Measurements from ENCODE around the gene DHX57. TPM values are rescaled to one million over a fixed set of nuclear protein-coding genes. Genes with fewer than 3 reads are reported as not detected.
"Not testable (repeated sequence)": the region's sequence is repeated elsewhere in the genome, so short reads cannot be mapped to it uniquely, and the experiment has no call there.

Gene DHX57
- total and polyA plus RNA-seq, 8 donors = 14.7 to 42.8 (median 38.1) TPM

GRCh38 chr2:38797250-38797676 lies 78.5 kb downstream of the DHX57 start:
- peaks cover 0 to 26% of the 10 kb centered on the region in 2 donors for H3K36me3 ChIP-seq
- H3K4me1 ChIP-seq = peaks cover 0 to under 1% of the 10 kb centered on the region in 2 donors
- intact Hi-C loops (cut with DNase I) = no loop called here
- TF ChIP-seq, protein P1, sequence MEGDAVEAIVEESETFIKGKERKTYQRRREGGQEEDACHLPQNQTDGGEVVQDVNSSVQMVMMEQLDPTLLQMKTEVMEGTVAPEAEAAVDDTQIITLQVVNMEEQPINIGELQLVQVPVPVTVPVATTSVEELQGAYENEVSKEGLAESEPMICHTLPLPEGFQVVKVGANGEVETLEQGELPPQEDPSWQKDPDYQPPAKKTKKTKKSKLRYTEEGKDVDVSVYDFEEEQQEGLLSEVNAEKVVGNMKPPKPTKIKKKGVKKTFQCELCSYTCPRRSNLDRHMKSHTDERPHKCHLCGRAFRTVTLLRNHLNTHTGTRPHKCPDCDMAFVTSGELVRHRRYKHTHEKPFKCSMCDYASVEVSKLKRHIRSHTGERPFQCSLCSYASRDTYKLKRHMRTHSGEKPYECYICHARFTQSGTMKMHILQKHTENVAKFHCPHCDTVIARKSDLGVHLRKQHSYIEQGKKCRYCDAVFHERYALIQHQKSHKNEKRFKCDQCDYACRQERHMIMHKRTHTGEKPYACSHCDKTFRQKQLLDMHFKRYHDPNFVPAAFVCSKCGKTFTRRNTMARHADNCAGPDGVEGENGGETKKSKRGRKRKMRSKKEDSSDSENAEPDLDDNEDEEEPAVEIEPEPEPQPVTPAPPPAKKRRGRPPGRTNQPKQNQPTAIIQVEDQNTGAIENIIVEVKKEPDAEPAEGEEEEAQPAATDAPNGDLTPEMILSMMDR (IDR thresholded peaks at IDR 0.05) = no peak
- no peaks in the 10 kb centered on the region for H3K27me3 ChIP-seq
- no peak overlapping the region for H3K4me3 ChIP-seq
- no peak overlapping the region for H3K27ac ChIP-seq
- H3K9me3 ChIP-seq = no peaks in the 10 kb centered on the region
- DNase-seq = no peak
- ATAC-seq = no peak

DNA sequence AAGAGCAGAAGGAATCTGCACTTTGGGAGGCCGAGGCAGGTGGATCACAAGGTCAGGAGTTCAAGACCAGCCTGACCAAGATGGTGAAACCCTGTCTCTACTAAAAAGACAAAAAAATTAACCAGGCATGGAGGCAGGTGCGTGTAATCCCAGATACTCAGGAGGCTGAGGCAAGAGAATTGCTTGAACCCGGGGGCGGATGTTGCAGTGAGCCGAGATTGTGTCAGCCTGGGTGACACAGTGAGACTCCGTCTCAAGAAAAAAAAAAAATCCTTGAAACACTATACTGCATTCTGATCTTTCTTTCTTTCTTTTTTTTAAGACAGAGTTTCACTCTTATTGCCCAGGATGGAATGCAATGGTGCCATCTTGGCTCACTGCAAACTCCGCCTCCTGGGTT lies 80.7 kb downstream of the DHX57 start:
- ATAC-seq = not testable (repeated sequence)

DNA sequence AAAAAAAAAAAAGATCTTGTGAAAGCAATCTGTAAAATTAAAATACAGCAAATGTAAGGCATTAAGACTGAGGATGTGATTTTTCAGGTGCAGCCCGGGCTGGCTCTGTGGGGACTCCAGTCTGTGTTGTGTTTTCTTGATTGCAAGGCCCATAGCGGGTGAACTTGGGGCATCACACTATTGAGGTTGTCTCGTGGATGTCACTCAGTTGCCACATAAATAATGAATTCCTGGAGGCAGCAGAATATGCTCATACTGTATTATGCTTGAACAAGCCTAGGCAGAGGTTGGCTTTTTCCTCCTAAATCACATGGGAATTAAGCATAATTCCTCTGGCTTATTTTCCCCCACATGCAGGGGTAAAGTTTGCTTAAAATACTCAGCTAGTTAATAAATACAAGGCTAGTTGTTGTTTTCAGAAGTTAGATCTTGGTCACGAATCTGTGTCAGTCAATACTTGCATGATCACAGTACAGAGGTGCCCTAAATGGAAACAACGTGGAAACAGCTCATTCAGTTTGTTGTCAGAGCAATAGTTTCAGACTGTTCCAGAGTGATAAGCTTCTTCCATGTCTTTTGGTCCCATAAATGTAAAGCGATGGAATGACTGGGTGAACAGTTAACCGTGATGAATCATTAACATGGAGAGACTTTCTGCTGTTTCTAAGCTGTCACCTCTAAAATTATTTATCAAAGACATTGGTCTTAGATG lies 81.3 kb downstream of the DHX57 start:
- H3K9me3 ChIP-seq = no peaks in the 10 kb centered on the region
- H3K27ac ChIP-seq = no peak overlapping the region
- H3K4me1 ChIP-seq = peaks cover 0 to 5% of the 10 kb centered on the region in 2 donors
- DNase-seq (no peak), ATAC-seq (no peak)
- no peaks in the 10 kb centered on the region for H3K27me3 ChIP-seq
- H3K36me3 ChIP-seq = peaks cover 0 to 8% of the 10 kb centered on the region in 2 donors
- no peak overlapping the region for H3K4me3 ChIP-seq
- TF ChIP-seq, protein P1 (IDR thresholded peaks at IDR 0.05) = no peak
- intact Hi-C loops (cut with DNase I) = no loop called here

More for the DNA sequence above, 80.7 kb downstream of the DHX57 start:
- H3K4me1 ChIP-seq; H3K27ac ChIP-seq; intact Hi-C loops (cut with DNase I); H3K9me3 ChIP-seq; H3K36me3 ChIP-seq; H3K4me3 ChIP-seq; DNase-seq; H3K27me3 ChIP-seq: not testable (repeated sequence)

- Histone ChIP-seq H3K27me3 (no peaks in the 10 kb centered on the region), H3K27ac (no peak overlapping the region), H3K4me1 (peaks cover 0 to 5% of the 10 kb centered on the region in 2 donors), H3K36me3 (peaks cover 0 to 8% of the 10 kb centered on the region in 2 donors), H3K9me3 (no peaks in the 10 kb centered on the region), H3K4me3 (no peak overlapping the region)
- TF ChIP-seq, protein P1 (IDR thresholded peaks at IDR 0.05) = no peak
- intact Hi-C loops (cut with DNase I) = no loop called here
- no peak for ATAC-seq
- DNase-seq = no peak
Measured at GRCh38 chr2:38793511-38793910, 82.2 kb downstream of the DHX57 start.

DNA sequence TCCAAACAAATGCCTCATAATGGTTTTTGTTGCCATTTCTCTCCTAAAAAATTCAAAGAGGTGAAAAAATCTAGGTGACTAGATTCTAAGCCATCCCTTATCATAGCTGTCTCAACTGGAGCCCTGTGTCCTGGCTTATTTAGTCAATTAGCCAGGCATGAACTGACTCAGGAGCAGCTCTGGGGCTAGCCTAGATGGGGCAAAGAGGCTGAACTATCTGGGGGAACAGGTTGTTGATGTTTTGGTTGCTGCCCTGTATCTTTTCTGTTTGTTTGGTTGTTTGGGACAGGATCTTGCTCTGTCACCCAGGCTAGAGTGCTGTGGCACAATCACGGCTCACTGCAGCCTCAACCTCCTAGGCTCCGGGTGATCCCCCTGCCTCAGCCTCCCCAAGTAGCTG lies 83.0 kb downstream of the DHX57 start:
- intact Hi-C loops (cut with DNase I) = no loop called here
- Histone ChIP-seq H3K9me3 (no peaks in the 10 kb centered on the region), H3K27me3 (no peaks in the 10 kb centered on the region), H3K27ac (no peak overlapping the region), H3K4me1 (peaks cover 0 to 5% of the 10 kb centered on the region in 2 donors), H3K36me3 (peaks cover 0 to 1% of the 10 kb centered on the region in 2 donors), H3K4me3 (no peak overlapping the region)
- no peak for DNase-seq
- ATAC-seq = no peak
- TF ChIP-seq, protein P1 (IDR thresholded peaks at IDR 0.05) = no peak

GRCh38 chr2:38792321-38792720 lies 83.4 kb downstream of the DHX57 start:
- DNase-seq; H3K27ac ChIP-seq; H3K9me3 ChIP-seq; H3K4me1 ChIP-seq; H3K27me3 ChIP-seq; ATAC-seq; H3K4me3 ChIP-seq; H3K36me3 ChIP-seq; intact Hi-C loops (cut with DNase I): not testable (repeated sequence)
